Neural cell (in vitro differentiated cells): Measurements from ENCODE around the gene SUSD3.

Source experiments
- CTCF ChIP-seq: fragments of 450-650 bp; IDR thresholded peaks from 2 replicates; pipeline ENCODE4 v1.5.1; 2014; ENCODE audit warnings: antibody characterized with exemption, mild to moderate bottlenecking, moderate library complexity; ENCODE audit not compliant: poor library complexity, severe bottlenecking
- EP300 ChIP-seq: fragments of 450-650 bp; conservative IDR thresholded peaks from 2 replicates; pipeline ENCODE4 v1.6.1; 2014; ENCODE audit warnings: antibody characterized with exemption, mild to moderate bottlenecking, moderate library complexity; ENCODE audit not compliant: poor library complexity, severe bottlenecking
- MXI1 ChIP-seq: fragments of 450-650 bp; conservative IDR thresholded peaks from 2 replicates; pipeline ENCODE4 v1.6.1; 2014; ENCODE audit warnings: antibody characterized with exemption, mild to moderate bottlenecking; ENCODE audit not compliant: poor library complexity, severe bottlenecking

GRCh38 chr9:93093127-93093876 lies 34.8 kb downstream of the SUSD3 start:
- TF ChIP-seq MXI1 (no peak), CTCF (no peak), EP300 (no peak)
